ENCODE data around the gene CLN5.

- TF ChIP-seq MYC (IDR thresholded peaks at IDR 0.05; ENCODE audit: low read depth, low read length), result no peak
- TF ChIP-seq CTCF (IDR thresholded peaks at IDR 0.05; ENCODE audit: extremely low read depth in 1 of 2, insufficient read depth in 1 of 2, low read depth in 1 of 2, low read length in 2 of 2), result no peak
- no peak for TF ChIP-seq JUN (IDR thresholded peaks at IDR 0.05; ENCODE audit: borderline replicate concordance, insufficient read depth, insufficient read length, low read depth)
Observed at GRCh38 chr13:77001540-77001939, 9.7 kb downstream of the CLN5 start.
